Measurements from ENCODE around the gene FTCDNL1.

GRCh38 chr2:199784512-199784911 is 66.5 kb downstream of the FTCDNL1 start:
- TF ChIP-seq POLR2A (IDR thresholded peaks at IDR 0.05) (no peak), CTCF (IDR thresholded peaks at IDR 0.05) (no peak)

All from thyroid gland (tissue), 4 donors.